Neural progenitor cell (in vitro differentiated cells): Measurements from ENCODE around the gene LDLRAD4.
"Not testable (repeated sequence)": the region's sequence is repeated elsewhere in the genome, so short reads cannot be mapped to it uniquely, and the experiment has no call there.

Source experiments
- CTCF ChIP-seq: fragments of 200-600 bp; sonication (generic); IDR thresholded peaks from 2 replicates; pipeline ENCODE4 v1.5.1; 2017; ENCODE audit warnings: antibody characterized with exemption, mild to moderate bottlenecking
- EZH2phosphoT487 ChIP-seq: fragments of 200-600 bp; sonication (generic); IDR thresholded peaks from 2 replicates; pipeline ENCODE4 v1.6.1; 2017; ENCODE audit warnings: antibody characterized with exemption

GRCh38 chr18:13489303-13489702, 270.7 kb downstream of the LDLRAD4 start:
- TF ChIP-seq CTCF, EZH2phosphoT487: not testable (repeated sequence)
